ENCODE results near the gene ENO2.
"Not testable (repeated sequence)": the region's sequence is repeated elsewhere in the genome, so short reads cannot be mapped to it uniquely, and the experiment has no call there.

The ENO2 gene

GRCh38 chr12:6891646-6892001 lies 22.8 kb upstream of the ENO2 start:
- peak overlapping the region; percentile 25 for H3K4me3 ChIP-seq (ENCODE audit: low read length)
- no peaks in the 10 kb centered on the region for H3K36me3 ChIP-seq (ENCODE audit: insufficient read depth, low read length)
- no peaks in the 10 kb centered on the region for H3K9me3 ChIP-seq (ENCODE audit: low read length)
- H2AFZ ChIP-seq (ENCODE audit: low read depth, low read length): peak overlapping the region; percentile 68
- peaks cover 6% of the 10 kb centered on the region for H3K4me1 ChIP-seq (ENCODE audit: insufficient read depth, low read length)
- no peaks in the 10 kb centered on the region for H3K27me3 ChIP-seq (ENCODE audit: insufficient read depth, low read length)

- H3K4me1 ChIP-seq (ENCODE audit: insufficient read depth, low read length); H3K4me3 ChIP-seq (ENCODE audit: low read length); H3K36me3 ChIP-seq (ENCODE audit: insufficient read depth, low read length); H3K27me3 ChIP-seq (ENCODE audit: insufficient read depth, low read length); H2AFZ ChIP-seq (ENCODE audit: low read depth, low read length); H3K9me3 ChIP-seq (ENCODE audit: low read length): not testable (repeated sequence)
Measured at GRCh38 chr12:6892683-6893082, 21.7 kb upstream of the ENO2 start.

GRCh38 chr12:6894321-6894720 lies 20.1 kb upstream of the ENO2 start:
- H2AFZ ChIP-seq (ENCODE audit: low read depth, low read length): no peak overlapping the region
- H3K27me3 ChIP-seq (ENCODE audit: insufficient read depth, low read length): no peaks in the 10 kb centered on the region
- no peaks in the 10 kb centered on the region for H3K9me3 ChIP-seq (ENCODE audit: low read length)
- no peaks in the 10 kb centered on the region for H3K36me3 ChIP-seq (ENCODE audit: insufficient read depth, low read length)
- H3K4me1 ChIP-seq (ENCODE audit: insufficient read depth, low read length): peaks cover 6% of the 10 kb centered on the region
- no peak overlapping the region for H3K4me3 ChIP-seq (ENCODE audit: low read length)

GRCh38 chr12:6896846-6897435 lies 17.4 kb upstream of the ENO2 start:
- Histone ChIP-seq H2AFZ (ENCODE audit: low read depth, low read length) (no peak overlapping the region), H3K27me3 (ENCODE audit: insufficient read depth, low read length) (no peaks in the 10 kb centered on the region), H3K9me3 (ENCODE audit: low read length) (no peaks in the 10 kb centered on the region), H3K4me1 (ENCODE audit: insufficient read depth, low read length) (peaks cover 3% of the 10 kb centered on the region), H3K4me3 (ENCODE audit: low read length) (no peak overlapping the region), H3K36me3 (ENCODE audit: insufficient read depth, low read length) (no peaks in the 10 kb centered on the region)

GRCh38 chr12:6899427-6899826 lies 15.0 kb upstream of the ENO2 start:
- H3K4me3 ChIP-seq (ENCODE audit: low read length): no peak overlapping the region
- peaks cover 11% of the 10 kb centered on the region for H3K4me1 ChIP-seq (ENCODE audit: insufficient read depth, low read length)
- H3K27me3 ChIP-seq (ENCODE audit: insufficient read depth, low read length): no peaks in the 10 kb centered on the region
- H3K9me3 ChIP-seq (ENCODE audit: low read length): no peaks in the 10 kb centered on the region
- H3K36me3 ChIP-seq (ENCODE audit: insufficient read depth, low read length): no peaks in the 10 kb centered on the region
- H2AFZ ChIP-seq (ENCODE audit: low read depth, low read length): no peak overlapping the region

- Histone ChIP-seq H3K4me1 (ENCODE audit: insufficient read depth, low read length) (peaks cover 13% of the 10 kb centered on the region), H3K27me3 (ENCODE audit: insufficient read depth, low read length) (no peaks in the 10 kb centered on the region), H3K9me3 (ENCODE audit: low read length) (no peaks in the 10 kb centered on the region), H3K4me3 (ENCODE audit: low read length) (no peak overlapping the region), H3K36me3 (ENCODE audit: insufficient read depth, low read length) (no peaks in the 10 kb centered on the region), H2AFZ (ENCODE audit: low read depth, low read length) (no peak overlapping the region)
Measured at GRCh38 chr12:6899837-6900519, 14.4 kb upstream of the ENO2 start.

- peaks cover 18% of the 10 kb centered on the region for H3K4me1 ChIP-seq (ENCODE audit: insufficient read depth, low read length)
- H3K27me3 ChIP-seq (ENCODE audit: insufficient read depth, low read length): no peaks in the 10 kb centered on the region
- H3K9me3 ChIP-seq (ENCODE audit: low read length): no peaks in the 10 kb centered on the region
- no peak overlapping the region for H2AFZ ChIP-seq (ENCODE audit: low read depth, low read length)
- H3K4me3 ChIP-seq (ENCODE audit: low read length): no peak overlapping the region
- no peaks in the 10 kb centered on the region for H3K36me3 ChIP-seq (ENCODE audit: insufficient read depth, low read length)
Measured at GRCh38 chr12:6902448-6902847, 11.9 kb upstream of the ENO2 start.

- H3K4me3 ChIP-seq (ENCODE audit: low read length): no peak overlapping the region
- peaks cover 18% of the 10 kb centered on the region for H3K4me1 ChIP-seq (ENCODE audit: insufficient read depth, low read length)
Measured at GRCh38 chr12:6903722-6904121, 10.7 kb upstream of the ENO2 start.

GRCh38 chr12:6904280-6905276 lies 9.8 kb upstream of the ENO2 start, which contains the start of gene LRRC23:
Gene LRRC23, plus strand, starts transcription at chr12:6904822. Its CDS starts 812 bp downstream, at chr12:6905634.
- Histone ChIP-seq H3K27me3 (ENCODE audit: insufficient read depth, low read length) (no peaks in the 10 kb centered on the region), H3K4me1 (ENCODE audit: insufficient read depth, low read length) (peaks cover 18% of the 10 kb centered on the region), H2AFZ (ENCODE audit: low read depth, low read length) (peak within 1 kb of the TSS; percentile 86), H3K9me3 (ENCODE audit: low read length) (no peaks in the 10 kb centered on the region), H3K4me3 (ENCODE audit: low read length) (peak within 1 kb of the TSS; percentile 49), H3K36me3 (ENCODE audit: insufficient read depth, low read length) (no peaks in the 10 kb centered on the region)

More at GRCh38 chr12:6903722-6904121, 10.7 kb upstream of the ENO2 start:
- peak overlapping the region; percentile 86 for H2AFZ ChIP-seq (ENCODE audit: low read depth, low read length)
- no peaks in the 10 kb centered on the region for H3K36me3 ChIP-seq (ENCODE audit: insufficient read depth, low read length)
- H3K27me3 ChIP-seq (ENCODE audit: insufficient read depth, low read length): no peaks in the 10 kb centered on the region
- no peaks in the 10 kb centered on the region for H3K9me3 ChIP-seq (ENCODE audit: low read length)

GRCh38 chr12:6905414-6906040 lies 8.9 kb upstream of the ENO2 start:
- peak overlapping the region; percentile 86 for H2AFZ ChIP-seq (ENCODE audit: low read depth, low read length)
- peak overlapping the region; percentile 49 for H3K4me3 ChIP-seq (ENCODE audit: low read length)
- H3K27me3 ChIP-seq (ENCODE audit: insufficient read depth, low read length): no peaks in the 10 kb centered on the region
- no peaks in the 10 kb centered on the region for H3K36me3 ChIP-seq (ENCODE audit: insufficient read depth, low read length)
- peaks cover 15% of the 10 kb centered on the region for H3K4me1 ChIP-seq (ENCODE audit: insufficient read depth, low read length)
- no peaks in the 10 kb centered on the region for H3K9me3 ChIP-seq (ENCODE audit: low read length)

GRCh38 chr12:6908141-6908540 lies 6.2 kb upstream of the ENO2 start:
- H3K4me1 ChIP-seq (ENCODE audit: insufficient read depth, low read length): peaks cover 15% of the 10 kb centered on the region
- H3K4me3 ChIP-seq (ENCODE audit: low read length); H2AFZ ChIP-seq (ENCODE audit: low read depth, low read length); H3K9me3 ChIP-seq (ENCODE audit: low read length); H3K36me3 ChIP-seq (ENCODE audit: insufficient read depth, low read length); H3K27me3 ChIP-seq (ENCODE audit: insufficient read depth, low read length): not testable (repeated sequence)

GRCh38 chr12:6909421-6910145 lies 4.8 kb upstream of the ENO2 start:
- no peaks in the 10 kb centered on the region for H3K9me3 ChIP-seq (ENCODE audit: low read length)
- H2AFZ ChIP-seq (ENCODE audit: low read depth, low read length): no peak overlapping the region
- H3K4me3 ChIP-seq (ENCODE audit: low read length): no peak overlapping the region
- no peaks in the 10 kb centered on the region for H3K27me3 ChIP-seq (ENCODE audit: insufficient read depth, low read length)
- no peaks in the 10 kb centered on the region for H3K36me3 ChIP-seq (ENCODE audit: insufficient read depth, low read length)
- H3K4me1 ChIP-seq (ENCODE audit: insufficient read depth, low read length): peaks cover 10% of the 10 kb centered on the region

All from neuron (in vitro differentiated cells).